CD4-positive, alpha-beta T cell (primary cell): ENCODE data around the gene CREG1. TPM values are rescaled to one million over a fixed set of nuclear protein-coding genes. Genes with fewer than 3 reads are reported as not detected.
A peak's percentile ranks its signal among the peaks of the same experiment; 100 is the strongest.

ENCODE experiments used
- ATAC-seq: fragments of 200-7000 bp; cut with Tn5 transposase; one replicate; pipeline ENCODE4 v1.10.0; 2022; ENCODE audit warnings: mild to moderate bottlenecking; ENCODE audit not compliant: poor library complexity
- CTCF ChIA-PET: fragments of 350-600 bp; sonication (Branson Sonifier 250); formaldehyde crosslinking; loops from one replicate; lab custom pipeline; 2021; ENCODE audit warnings: antibody characterized with exemption, inconsistent platforms; lab: Charles Lee
- POLR2A ChIA-PET: fragments of 350-600 bp; sonication (Branson Sonifier 250); formaldehyde crosslinking; loops from one replicate; lab custom pipeline; 2021; ENCODE audit warnings: antibody characterized with exemption, inconsistent platforms; lab: Charles Lee
- DNase-seq, 14 experiments: peaks; one replicate each; pipeline ENCODE4 v3.0.0-alpha.2; 2013 to 2020; ENCODE audit warnings: mixed read lengths in 2 of 14
- H3K27ac ChIP-seq, 2 donors: one replicate each; pipeline versions ENCODE4 v1.5.1 to v1.7.0; 2013; ENCODE audit warnings: low read length in 2 of 2, low read depth in 1 of 2, mild to moderate bottlenecking in 1 of 2
- H3K27me3 ChIP-seq, 2 experiments: 1 replicate in 1 of 2; 2 replicates in 1 of 2; pipeline versions ENCODE4 v1.6.1 to v1.7.0; 2013; ENCODE audit warnings: low read length in 2 of 2, control low read depth in 1 of 2, mild to moderate bottlenecking in 1 of 2, moderate library complexity in 1 of 2; ENCODE audit not compliant: insufficient read depth in 2 of 2, control insufficient read depth in 1 of 2
- H3K36me3 ChIP-seq: one replicate; pipeline ENCODE4 v1.6.1; 2013; ENCODE audit warnings: low read length, control low read depth; ENCODE audit not compliant: insufficient read depth
- H3K4me1 ChIP-seq: one replicate; pipeline ENCODE4 v1.6.1; 2013; ENCODE audit warnings: low read length, control low read depth; ENCODE audit not compliant: insufficient read depth
- H3K4me3 ChIP-seq: one replicate; pipeline ENCODE4 v1.5.1; 2013; ENCODE audit warnings: mild to moderate bottlenecking, low read length, moderate library complexity
- H3K9me3 ChIP-seq, 2 experiments: 1 replicate in 1 of 2; 2 replicates in 1 of 2; pipeline versions ENCODE4 v1.6.1 to v1.7.0; 2013; ENCODE audit warnings: low read length in 2 of 2, mild to moderate bottlenecking in 2 of 2, control low read depth in 1 of 2, moderate library complexity in 1 of 2; ENCODE audit not compliant: control insufficient read depth in 1 of 2, insufficient read depth in 1 of 2
- H3K27ac Mint-ChIP-seq: one replicate; pipeline ENCODE4 v1.8.0; 2020; ENCODE audit warnings: mixed read lengths
- H3K27me3 Mint-ChIP-seq: one replicate; pipeline ENCODE4 v1.8.0; 2021; ENCODE audit warnings: mixed read lengths
- H3K36me3 Mint-ChIP-seq: one replicate; pipeline ENCODE4 v1.8.0; 2021; ENCODE audit warnings: low read depth, mixed read lengths
- H3K4me1 Mint-ChIP-seq: one replicate; pipeline ENCODE4 v1.8.0; 2021; ENCODE audit warnings: low read depth, mixed read lengths
- H3K4me3 Mint-ChIP-seq: one replicate; pipeline ENCODE4 v1.8.0; 2020; ENCODE audit warnings: mild to moderate bottlenecking, mixed read lengths
- H3K9me3 Mint-ChIP-seq: one replicate; pipeline ENCODE4 v1.8.0; 2020; ENCODE audit warnings: mixed read lengths
- intact Hi-C, 2 experiments: fragments of 100-400 bp; cut with DNase I in 1 of 2; cut with micrococcal nuclease in 1 of 2; formaldehyde crosslinking; loops; one replicate each; pipeline versions ENCODE4 v1.15.1 to v1.9.0; 2023 to 2025; cut with DNase I, micrococcal nuclease
- total RNA-seq, 174 experiments: library from RNA in 2 of 174; stranded (reverse) in 2 of 174; gene quantifications; one replicate each; pipeline ENCODE4 v1.2.3 and lab custom pipeline; 2021 to 2026
- TF ChIP-seq, protein P1 (sequence below): fragments of 200-600 bp; IDR thresholded peaks from one replicate; pipeline ENCODE4 v1.8.0; 2022; ENCODE audit warnings: antibody characterized with exemption, mild to moderate bottlenecking

Gene CREG1
- total RNA-seq, 2 experiments from 2014 or later: 10.7 to 11.2 TPM

DNA sequence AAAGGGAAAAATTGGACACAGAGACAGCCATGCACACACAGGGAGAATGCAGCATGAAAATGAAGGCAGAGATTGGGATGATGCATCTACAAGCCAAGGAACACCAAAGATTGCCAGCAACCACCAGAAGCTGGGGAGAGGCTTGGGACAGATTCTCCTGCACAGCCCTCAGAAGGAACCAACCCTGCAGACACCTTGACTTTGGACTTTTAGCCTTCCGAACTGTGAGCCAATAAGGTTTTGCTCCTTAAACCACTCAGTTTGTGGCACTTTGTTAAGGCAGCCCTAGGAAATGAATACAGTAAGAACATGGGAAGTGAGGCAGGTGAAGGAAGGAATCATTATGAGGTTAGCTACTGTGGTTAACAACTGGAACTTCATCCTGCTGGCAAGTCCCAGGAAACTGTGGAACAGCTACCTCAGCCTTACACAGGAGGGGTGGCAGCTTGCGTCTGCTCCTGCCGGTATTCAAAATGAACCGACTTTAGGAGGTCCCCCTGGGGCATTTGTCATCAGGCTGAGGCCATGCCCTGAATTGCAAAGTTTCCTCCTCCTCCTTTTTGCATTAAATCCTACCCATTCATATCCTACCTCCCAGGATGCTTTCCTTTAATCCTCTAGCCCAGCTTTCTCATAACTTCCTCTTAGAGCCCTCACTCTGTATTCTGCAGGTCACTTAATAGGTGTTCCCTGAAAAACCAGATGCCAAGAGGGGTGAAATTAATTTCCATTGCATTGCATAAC lies 50.7 kb downstream of the CREG1 start:
- Mint-ChIP-seq H3K27me3 (no peaks in the 10 kb centered on the region), H3K4me1 (peaks cover 94% of the 10 kb centered on the region), H3K36me3 (peaks cover 98% of the 10 kb centered on the region), H3K9me3 (no peaks in the 10 kb centered on the region), H3K4me3 (peak overlapping the region; percentile 68), H3K27ac (peak overlapping the region; percentile 100)
- Histone ChIP-seq H3K36me3 (peaks cover 79% of the 10 kb centered on the region), H3K27me3 (no peaks in the 10 kb centered on the region), H3K9me3 (no peaks in the 10 kb centered on the region), H3K27ac (peak overlapping the region; percentile 15 to 51), H3K4me1 (peaks cover 99% of the 10 kb centered on the region), H3K4me3 (no peak overlapping the region)
- DNase-seq: no peak
- intact Hi-C loops: loop anchor here in 1 of 2 experiments (1.0 kb wide), 1 partner anchor 7 kb away; no protein-coding TSS in a partner anchor
- POLR2A ChIA-PET: interaction anchor here (0.6 to 6.4 kb wide), 5 partner anchors 13 to 97 kb away, joined by 3 to 115 read pairs (median 6); partner anchors contain the start of gene CD247
- TF ChIP-seq, protein P1, sequence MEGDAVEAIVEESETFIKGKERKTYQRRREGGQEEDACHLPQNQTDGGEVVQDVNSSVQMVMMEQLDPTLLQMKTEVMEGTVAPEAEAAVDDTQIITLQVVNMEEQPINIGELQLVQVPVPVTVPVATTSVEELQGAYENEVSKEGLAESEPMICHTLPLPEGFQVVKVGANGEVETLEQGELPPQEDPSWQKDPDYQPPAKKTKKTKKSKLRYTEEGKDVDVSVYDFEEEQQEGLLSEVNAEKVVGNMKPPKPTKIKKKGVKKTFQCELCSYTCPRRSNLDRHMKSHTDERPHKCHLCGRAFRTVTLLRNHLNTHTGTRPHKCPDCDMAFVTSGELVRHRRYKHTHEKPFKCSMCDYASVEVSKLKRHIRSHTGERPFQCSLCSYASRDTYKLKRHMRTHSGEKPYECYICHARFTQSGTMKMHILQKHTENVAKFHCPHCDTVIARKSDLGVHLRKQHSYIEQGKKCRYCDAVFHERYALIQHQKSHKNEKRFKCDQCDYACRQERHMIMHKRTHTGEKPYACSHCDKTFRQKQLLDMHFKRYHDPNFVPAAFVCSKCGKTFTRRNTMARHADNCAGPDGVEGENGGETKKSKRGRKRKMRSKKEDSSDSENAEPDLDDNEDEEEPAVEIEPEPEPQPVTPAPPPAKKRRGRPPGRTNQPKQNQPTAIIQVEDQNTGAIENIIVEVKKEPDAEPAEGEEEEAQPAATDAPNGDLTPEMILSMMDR: no peak
- CTCF ChIA-PET: interaction anchor here (1.0 to 1.1 kb wide), 2 partner anchors 31 to 104 kb away, joined by 3 read pairs; no protein-coding TSS in a partner anchor
- ATAC-seq: no peak

DNA sequence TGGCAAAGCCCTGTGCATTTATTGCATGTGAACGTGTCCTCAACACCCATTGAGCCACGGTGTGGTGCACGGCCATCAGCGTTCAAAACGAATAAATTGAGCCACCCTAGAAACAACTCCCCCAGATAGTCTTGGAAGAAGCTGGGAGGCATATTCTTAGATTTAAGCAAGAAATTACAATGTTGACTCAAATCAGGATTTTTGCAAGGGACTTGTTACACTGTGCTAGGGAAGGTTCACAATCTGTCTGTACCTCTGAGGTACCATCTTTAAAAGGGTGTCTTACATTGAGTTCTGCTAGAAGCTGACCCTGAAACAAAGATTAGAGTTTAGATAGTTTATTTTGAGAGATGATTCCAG lies 51.4 kb downstream of the CREG1 start:
- H3K36me3 Mint-ChIP-seq: peaks cover 98% of the 10 kb centered on the region

GRCh38 chr1:167501515-167502191 lies 51.9 kb downstream of the CREG1 start:
- POLR2A ChIA-PET: interaction anchor here (0.6 to 6.4 kb wide), 9 partner anchors 9 to 411 kb away, joined by 3 to 115 read pairs (median 4); partner anchors contain the start of genes CD247 and GPA33
- peak overlapping the region; percentile 51 to 59 for H3K27ac ChIP-seq
- peaks cover 80% of the 10 kb centered on the region for H3K36me3 ChIP-seq
- no peaks in the 10 kb centered on the region for H3K9me3 ChIP-seq
- Mint-ChIP-seq H3K27ac (peak overlapping the region; percentile 100), H3K4me3 (peak overlapping the region; percentile 68), H3K27me3 (no peaks in the 10 kb centered on the region), H3K4me1 (peaks cover 98% of the 10 kb centered on the region), H3K36me3 (peaks cover 99% of the 10 kb centered on the region), H3K9me3 (no peaks in the 10 kb centered on the region)
- ATAC-seq: peak; percentile 14
- no peaks in the 10 kb centered on the region for H3K27me3 ChIP-seq
- H3K4me1 ChIP-seq: peaks cover 95% of the 10 kb centered on the region
- DNase-seq: peak in 3 of 14 experiments; percentile 44 to 46 (median 46)
- CTCF ChIA-PET: no interaction called here
- peak overlapping the region; percentile 24 for H3K4me3 ChIP-seq
- TF ChIP-seq, protein P1: no peak
- intact Hi-C loops: loop anchor here in 1 of 2 experiments (1.0 kb wide), 1 partner anchor 9 kb away; no protein-coding TSS in a partner anchor

More for the DNA sequence above, 51.4 kb downstream of the CREG1 start:
- Mint-ChIP-seq H3K27me3 (no peaks in the 10 kb centered on the region), H3K4me3 (peak overlapping the region; percentile 68), H3K4me1 (peaks cover 94% of the 10 kb centered on the region), H3K9me3 (no peaks in the 10 kb centered on the region), H3K27ac (peak overlapping the region; percentile 100)
- Histone ChIP-seq H3K36me3 (peaks cover 78% of the 10 kb centered on the region), H3K27ac (peak overlapping the region; percentile 51 to 59), H3K4me3 (peak overlapping the region; percentile 24), H3K4me1 (peaks cover 97% of the 10 kb centered on the region), H3K9me3 (no peaks in the 10 kb centered on the region), H3K27me3 (no peaks in the 10 kb centered on the region)
- ChIA-PET POLR2A (interaction anchor here (0.6 to 6.4 kb wide), 11 partner anchors 8 to 412 kb away, joined by 3 to 115 read pairs (median 4); partner anchors contain the start of genes CD247 and GPA33), CTCF (interaction anchor here (1.1 kb wide), 1 partner anchor 103 kb away, joined by 3 read pairs; no protein-coding TSS in a partner anchor)
- no peak for ATAC-seq
- no peak for DNase-seq
- intact Hi-C loops: loop anchor here in 1 of 2 experiments (1.0 kb wide), 1 partner anchor 8 kb away; no protein-coding TSS in a partner anchor
- TF ChIP-seq, protein P1: no peak
